ENCODE results near the gene C6orf136. TPM values are rescaled to one million over a fixed set of nuclear protein-coding genes. Genes with fewer than 3 reads are reported as not detected.

Gene C6orf136
- total and polyA plus RNA-seq, 10 of the 15 experiments (the other 5 are each of a cell fraction or from before 2014, with no cell fraction given): 5.2 to 24.1 (median 14.9) TPM

DNA sequence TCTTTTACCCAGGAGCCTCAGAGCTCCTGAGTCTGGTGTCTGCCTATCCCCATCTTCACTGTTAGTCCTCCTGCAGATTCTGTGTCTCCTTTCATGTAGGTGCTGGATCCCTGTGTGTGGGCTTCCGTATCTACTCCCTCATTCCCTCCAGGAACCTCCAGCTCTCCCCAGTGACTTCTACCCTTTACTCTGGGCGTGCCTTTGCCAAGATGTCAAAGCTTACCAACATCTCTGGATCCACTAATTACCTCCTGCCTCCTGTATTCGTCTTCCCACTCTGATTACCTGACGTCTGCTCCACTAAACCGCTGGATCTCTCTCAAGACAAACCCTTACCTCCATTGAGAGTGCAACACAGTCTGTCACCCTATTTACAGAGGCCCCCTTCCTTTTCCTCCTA, 2.2 kb upstream of the C6orf136 start:
- Histone ChIP-seq H3K36me3 (ENCODE audit: control insufficient read depth in 2 of 2, insufficient read depth in 2 of 2, low read length in 1 of 2) (peaks cover 0 to 7% of the 10 kb centered on the region in 2 experiments; a peak in 3 of 4 replicates), H3K4me2 (ENCODE audit: control insufficient read depth, insufficient read depth) (no peak overlapping the region), H3K27ac (ENCODE audit: control insufficient read depth, insufficient read depth) (no peak overlapping the region), H3K4me3 (no peak overlapping the region), H3K27me3 (replicated peaks in 1 of 2; ENCODE audit: control insufficient read depth in 2 of 2, insufficient read depth in 2 of 2, low read length in 1 of 2) (no peaks in the 10 kb centered on the region), H4K20me1 (ENCODE audit: control insufficient read depth, insufficient read depth) (no peaks in the 10 kb centered on the region), H2AFZ (ENCODE audit: control insufficient read depth, low read depth, low read length) (no peak overlapping the region), H3K4me1 (ENCODE audit: control insufficient read depth, insufficient read depth, low read length) (peaks cover 2% of the 10 kb centered on the region; the same call in 1 of the 2 replicates), H3K79me2 (ENCODE audit: control insufficient read depth, insufficient read depth, low read length) (peaks cover 16% of the 10 kb centered on the region), H3K9ac (ENCODE audit: control insufficient read depth, insufficient read depth, low read length) (no peak overlapping the region), H3K9me3 (replicated peaks; ENCODE audit: control insufficient read depth, insufficient read depth, low read length) (no peaks in the 10 kb centered on the region)
- ChIA-PET POLR2A (interaction anchor here (0.6 kb wide), 1 partner anchor 36 kb away, joined by 5 read pairs; no protein-coding TSS in a partner anchor), SMC1A (ENCODE audit: uncharacterized antibody, unreplicated experiment) (interaction anchor here (0.7 to 1.0 kb wide), 2 partner anchors 46 to 767 kb away, joined by 3 read pairs; no protein-coding TSS in a partner anchor), CTCF (interaction anchor here (1.2 kb wide), 1 partner anchor 158 kb away, joined by 3 read pairs; no protein-coding TSS in a partner anchor), RAD21 (ENCODE audit: unreplicated experiment) (no interaction called here)
- ATAC-seq (no peak), DNase-seq (ENCODE audit: low read depth, low spot score) (no peak), FAIRE-seq (no peak)
- in situ Hi-C loops (cut with MboI): no loop called here
- TSS peak; percentile 47 for BruUV-seq (replicated peaks)
- no peak for TF ChIP-seq FOS (IDR thresholded peaks at IDR 0.05; ENCODE audit: borderline replicate concordance, extremely low read depth, insufficient read length)
- intact Hi-C loops (cut with micrococcal nuclease; ENCODE audit: unreplicated experiment): no loop called here
- WGBS (ENCODE audit: insufficient coverage, insufficient replicate concordance, low lambda C conversion rate, missing lambda C conversion rate): 87% methylated on average over 5 of the region's 5 CpGs

DNA sequence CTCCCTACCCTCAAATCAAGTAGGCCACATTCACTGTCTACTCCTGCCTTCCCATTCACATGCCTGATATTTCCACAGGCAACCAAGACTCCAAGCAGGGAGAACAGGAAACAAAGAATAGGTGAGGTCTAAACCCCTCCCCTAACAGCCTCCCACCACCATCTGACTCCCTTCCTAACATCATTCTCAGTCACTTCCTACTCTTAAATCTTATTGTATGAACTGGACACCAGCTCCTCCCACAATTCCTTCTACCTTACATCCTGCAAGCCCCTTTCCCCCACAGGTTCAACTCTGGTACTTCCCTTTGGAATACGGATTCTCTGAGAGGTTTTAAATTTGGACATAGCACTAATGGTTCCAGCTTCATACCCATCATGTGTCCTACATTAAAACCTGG, 944 bp upstream of the C6orf136 start:
- Histone ChIP-seq H3K36me3 (ENCODE audit: control insufficient read depth in 2 of 2, insufficient read depth in 2 of 2, low read length in 1 of 2) (no peaks in the 10 kb centered on the region; a peak in 2 of 4 replicates), H3K27ac (ENCODE audit: control insufficient read depth, insufficient read depth) (no peak overlapping the region), H3K4me1 (ENCODE audit: control insufficient read depth, insufficient read depth, low read length) (peaks cover 2% of the 10 kb centered on the region; the same call in 1 of the 2 replicates), H3K9ac (ENCODE audit: control insufficient read depth, insufficient read depth, low read length) (no peak overlapping the region), H4K20me1 (ENCODE audit: control insufficient read depth, insufficient read depth) (no peaks in the 10 kb centered on the region), H2AFZ (ENCODE audit: control insufficient read depth, low read depth, low read length) (no peak overlapping the region), H3K4me2 (ENCODE audit: control insufficient read depth, insufficient read depth) (no peak overlapping the region; the same call in 1 of the 2 replicates), H3K4me3 (no peak overlapping the region), H3K9me3 (replicated peaks; ENCODE audit: control insufficient read depth, insufficient read depth, low read length) (no peaks in the 10 kb centered on the region), H3K27me3 (replicated peaks in 1 of 2; ENCODE audit: control insufficient read depth in 2 of 2, insufficient read depth in 2 of 2, low read length in 1 of 2) (no peaks in the 10 kb centered on the region), H3K79me2 (ENCODE audit: control insufficient read depth, insufficient read depth, low read length) (peaks cover 16% of the 10 kb centered on the region)
- ChIA-PET SMC1A (ENCODE audit: uncharacterized antibody, unreplicated experiment) (interaction anchor here (0.7 to 1.6 kb wide), 3 partner anchors 28 to 31 kb away, joined by 3 to 5 read pairs (median 4); no protein-coding TSS in a partner anchor), POLR2A (interaction anchor here (0.7 to 1.2 kb wide), 3 partner anchors 28 to 438 kb away, joined by 6 to 7 read pairs (median 7); partner anchors contain the start of genes MRPS18B and PPP1R10), RAD21 (ENCODE audit: unreplicated experiment) (interaction anchor here (0.5 to 0.8 kb wide), 3 partner anchors 31 to 38 kb away, joined by 3 read pairs; no protein-coding TSS in a partner anchor), CTCF (interaction anchor here (0.6 to 1.2 kb wide), 4 partner anchors 20 to 159 kb away, joined by 3 to 6 read pairs (median 4); partner anchors contain the start of gene DHX16)
- ATAC-seq (no peak), FAIRE-seq (no peak), DNase-seq (ENCODE audit: low read depth, low spot score) (no peak)
- in situ Hi-C loops (cut with MboI) (no loop called here), intact Hi-C loops (cut with micrococcal nuclease; ENCODE audit: unreplicated experiment) (loop anchor here (2.0 kb wide), 1 partner anchor 27 kb away; the partner anchor contains the start of gene DHX16)
- TF ChIP-seq, protein P1, sequence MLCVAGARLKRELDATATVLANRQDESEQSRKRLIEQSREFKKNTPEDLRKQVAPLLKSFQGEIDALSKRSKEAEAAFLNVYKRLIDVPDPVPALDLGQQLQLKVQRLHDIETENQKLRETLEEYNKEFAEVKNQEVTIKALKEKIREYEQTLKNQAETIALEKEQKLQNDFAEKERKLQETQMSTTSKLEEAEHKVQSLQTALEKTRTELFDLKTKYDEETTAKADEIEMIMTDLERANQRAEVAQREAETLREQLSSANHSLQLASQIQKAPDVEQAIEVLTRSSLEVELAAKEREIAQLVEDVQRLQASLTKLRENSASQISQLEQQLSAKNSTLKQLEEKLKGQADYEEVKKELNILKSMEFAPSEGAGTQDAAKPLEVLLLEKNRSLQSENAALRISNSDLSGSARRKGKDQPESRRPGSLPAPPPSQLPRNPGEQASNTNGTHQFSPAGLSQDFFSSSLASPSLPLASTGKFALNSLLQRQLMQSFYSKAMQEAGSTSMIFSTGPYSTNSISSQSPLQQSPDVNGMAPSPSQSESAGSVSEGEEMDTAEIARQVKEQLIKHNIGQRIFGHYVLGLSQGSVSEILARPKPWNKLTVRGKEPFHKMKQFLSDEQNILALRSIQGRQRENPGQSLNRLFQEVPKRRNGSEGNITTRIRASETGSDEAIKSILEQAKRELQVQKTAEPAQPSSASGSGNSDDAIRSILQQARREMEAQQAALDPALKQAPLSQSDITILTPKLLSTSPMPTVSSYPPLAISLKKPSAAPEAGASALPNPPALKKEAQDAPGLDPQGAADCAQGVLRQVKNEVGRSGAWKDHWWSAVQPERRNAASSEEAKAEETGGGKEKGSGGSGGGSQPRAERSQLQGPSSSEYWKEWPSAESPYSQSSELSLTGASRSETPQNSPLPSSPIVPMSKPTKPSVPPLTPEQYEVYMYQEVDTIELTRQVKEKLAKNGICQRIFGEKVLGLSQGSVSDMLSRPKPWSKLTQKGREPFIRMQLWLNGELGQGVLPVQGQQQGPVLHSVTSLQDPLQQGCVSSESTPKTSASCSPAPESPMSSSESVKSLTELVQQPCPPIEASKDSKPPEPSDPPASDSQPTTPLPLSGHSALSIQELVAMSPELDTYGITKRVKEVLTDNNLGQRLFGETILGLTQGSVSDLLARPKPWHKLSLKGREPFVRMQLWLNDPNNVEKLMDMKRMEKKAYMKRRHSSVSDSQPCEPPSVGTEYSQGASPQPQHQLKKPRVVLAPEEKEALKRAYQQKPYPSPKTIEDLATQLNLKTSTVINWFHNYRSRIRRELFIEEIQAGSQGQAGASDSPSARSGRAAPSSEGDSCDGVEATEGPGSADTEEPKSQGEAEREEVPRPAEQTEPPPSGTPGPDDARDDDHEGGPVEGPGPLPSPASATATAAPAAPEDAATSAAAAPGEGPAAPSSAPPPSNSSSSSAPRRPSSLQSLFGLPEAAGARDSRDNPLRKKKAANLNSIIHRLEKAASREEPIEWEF (IDR thresholded peaks at IDR 0.05; ENCODE audit: insufficient replicate concordance, low read depth, low read length): no peak
- TF ChIP-seq RCOR1 (conservative IDR thresholded peaks at IDR 0.05; ENCODE audit: low read depth, low read length): no peak
- TF ChIP-seq BMI1 (IDR thresholded peaks at IDR 0.05; ENCODE audit: borderline replicate concordance): no peak
- TF ChIP-seq, protein P2, sequence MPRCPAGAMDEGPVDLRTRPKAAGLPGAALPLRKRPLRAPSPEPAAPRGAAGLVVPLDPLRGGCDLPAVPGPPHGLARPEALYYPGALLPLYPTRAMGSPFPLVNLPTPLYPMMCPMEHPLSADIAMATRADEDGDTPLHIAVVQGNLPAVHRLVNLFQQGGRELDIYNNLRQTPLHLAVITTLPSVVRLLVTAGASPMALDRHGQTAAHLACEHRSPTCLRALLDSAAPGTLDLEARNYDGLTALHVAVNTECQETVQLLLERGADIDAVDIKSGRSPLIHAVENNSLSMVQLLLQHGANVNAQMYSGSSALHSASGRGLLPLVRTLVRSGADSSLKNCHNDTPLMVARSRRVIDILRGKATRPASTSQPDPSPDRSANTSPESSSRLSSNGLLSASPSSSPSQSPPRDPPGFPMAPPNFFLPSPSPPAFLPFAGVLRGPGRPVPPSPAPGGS (IDR thresholded peaks at IDR 0.05; ENCODE audit: borderline replicate concordance, insufficient read depth, low read depth, low read length, poor library complexity, severe bottlenecking): no peak
- TF ChIP-seq HDAC6 (IDR thresholded peaks at IDR 0.05; ENCODE audit: unreplicated experiment): no peak
- no peak for TF ChIP-seq RBBP5 (conservative IDR thresholded peaks at IDR 0.05)
- TF ChIP-seq PAX8 (IDR thresholded peaks at IDR 0.05): no peak
- WGBS (ENCODE audit: insufficient coverage, insufficient replicate concordance, low lambda C conversion rate, missing lambda C conversion rate): 100% methylated on average over 1 of the region's 1 CpG
- BruUV-seq (replicated peaks): no TSS peak
